ENCODE results near the gene IKZF3.
A peak's percentile ranks its signal among the peaks of the same experiment; 100 is the strongest.

Gene IKZF3

DNA sequence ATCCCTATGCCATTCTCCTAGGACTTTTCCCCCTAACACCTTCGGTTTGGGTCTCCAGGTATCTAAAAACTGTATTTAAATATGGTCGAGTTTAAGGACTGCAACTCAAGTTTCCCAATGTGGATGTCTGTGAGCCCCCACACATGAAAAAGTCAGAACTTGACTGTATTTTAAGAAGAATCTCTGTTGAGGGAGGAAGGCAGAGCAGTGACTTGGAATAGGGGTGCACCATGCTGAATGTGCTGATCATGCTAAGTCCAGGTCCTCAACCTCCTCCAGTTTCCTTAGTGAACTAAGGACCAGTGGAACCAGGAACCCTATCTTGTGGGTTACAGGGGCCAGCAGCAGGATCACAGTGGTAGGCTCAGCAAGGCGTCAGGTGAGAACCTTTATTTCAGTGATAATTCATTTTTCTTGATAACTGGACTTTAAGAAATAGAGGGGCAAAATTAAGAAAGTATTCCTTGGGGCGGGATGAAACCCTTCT lies 106.9 kb downstream of the IKZF3 start:
- Histone ChIP-seq H3K4me1 (ENCODE audit: insufficient read depth, low read length, poor library complexity, severe bottlenecking) (peaks cover 34% of the 10 kb centered on the region), H3K36me3 (ENCODE audit: insufficient read depth, low read length) (no peaks in the 10 kb centered on the region), H4K20me1 (ENCODE audit: insufficient read depth, low read length, poor library complexity, severe bottlenecking) (no peaks in the 10 kb centered on the region), H3K27me3 (ENCODE audit: insufficient read depth, low read length, poor library complexity, severe bottlenecking) (no peaks in the 10 kb centered on the region), H3K79me2 (ENCODE audit: insufficient read depth, low read length) (no peaks in the 10 kb centered on the region), H3K9me3 (ENCODE audit: insufficient read depth, low read depth, low read length) (no peaks in the 10 kb centered on the region), H3K9me2 (replicated peaks; ENCODE audit: low read depth, low read length) (no peaks in the 10 kb centered on the region), H3F3A (ENCODE audit: low read depth) (no peaks in the 10 kb centered on the region; the same call in 1 of the 2 replicates), H3K9ac (ENCODE audit: low read depth, low read length, poor library complexity, severe bottlenecking) (no peak overlapping the region), H3K4me3 (ENCODE audit: low read length, poor library complexity, severe bottlenecking) (no peak overlapping the region), H2AFZ (ENCODE audit: low read length) (no peak overlapping the region), H3K4me2 (ENCODE audit: low read depth, low read length, poor library complexity, severe bottlenecking) (no peak overlapping the region)
- no peak for TF ChIP-seq EZH2phosphoT487 (IDR thresholded peaks at IDR 0.05; ENCODE audit: borderline replicate concordance)
- TF ChIP-seq, protein P1, sequence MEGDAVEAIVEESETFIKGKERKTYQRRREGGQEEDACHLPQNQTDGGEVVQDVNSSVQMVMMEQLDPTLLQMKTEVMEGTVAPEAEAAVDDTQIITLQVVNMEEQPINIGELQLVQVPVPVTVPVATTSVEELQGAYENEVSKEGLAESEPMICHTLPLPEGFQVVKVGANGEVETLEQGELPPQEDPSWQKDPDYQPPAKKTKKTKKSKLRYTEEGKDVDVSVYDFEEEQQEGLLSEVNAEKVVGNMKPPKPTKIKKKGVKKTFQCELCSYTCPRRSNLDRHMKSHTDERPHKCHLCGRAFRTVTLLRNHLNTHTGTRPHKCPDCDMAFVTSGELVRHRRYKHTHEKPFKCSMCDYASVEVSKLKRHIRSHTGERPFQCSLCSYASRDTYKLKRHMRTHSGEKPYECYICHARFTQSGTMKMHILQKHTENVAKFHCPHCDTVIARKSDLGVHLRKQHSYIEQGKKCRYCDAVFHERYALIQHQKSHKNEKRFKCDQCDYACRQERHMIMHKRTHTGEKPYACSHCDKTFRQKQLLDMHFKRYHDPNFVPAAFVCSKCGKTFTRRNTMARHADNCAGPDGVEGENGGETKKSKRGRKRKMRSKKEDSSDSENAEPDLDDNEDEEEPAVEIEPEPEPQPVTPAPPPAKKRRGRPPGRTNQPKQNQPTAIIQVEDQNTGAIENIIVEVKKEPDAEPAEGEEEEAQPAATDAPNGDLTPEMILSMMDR (conservative IDR thresholded peaks at IDR 0.05; ENCODE audit: low read length) = no peak

DNA sequence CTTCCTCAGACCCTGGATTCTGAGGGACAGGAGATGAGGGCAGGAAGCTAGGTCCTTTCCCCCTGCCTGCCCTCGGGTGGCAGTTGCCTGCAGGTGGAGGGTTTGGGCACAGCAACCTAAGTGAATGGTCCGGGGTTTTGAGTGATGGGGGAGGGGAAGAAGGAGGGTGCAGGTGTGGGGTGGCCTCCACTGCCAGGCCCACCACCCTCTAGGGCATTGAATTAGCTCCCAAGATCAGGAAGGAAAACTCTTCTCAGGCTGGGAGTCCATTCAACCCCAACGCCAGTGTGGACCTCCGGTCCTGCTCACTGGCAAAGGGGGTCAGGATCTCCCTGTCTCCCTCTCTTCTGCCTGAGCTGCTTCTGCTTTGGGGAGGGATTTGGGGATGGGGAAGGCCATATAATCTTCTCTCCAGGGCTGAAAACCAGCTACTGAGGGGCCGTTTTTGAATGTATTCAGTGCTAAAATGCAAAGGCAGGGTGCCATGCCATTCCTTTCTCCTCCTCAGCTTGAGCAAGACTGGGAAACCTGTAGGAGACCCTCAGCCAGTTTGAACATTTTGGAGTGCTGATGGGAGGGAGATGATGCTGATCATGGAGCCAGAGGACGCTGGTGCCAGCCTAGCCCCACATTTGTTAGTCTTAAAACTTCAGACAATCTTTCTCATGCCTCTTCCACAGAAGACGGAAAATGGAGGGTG lies 107.6 kb downstream of the IKZF3 start:
- no peak for TF ChIP-seq EZH2phosphoT487 (IDR thresholded peaks at IDR 0.05; ENCODE audit: borderline replicate concordance)
- TF ChIP-seq, protein P1 (conservative IDR thresholded peaks at IDR 0.05; ENCODE audit: low read length) = no peak
- no peak overlapping the region for H2AFZ ChIP-seq (ENCODE audit: low read length)
- H3K79me2 ChIP-seq (ENCODE audit: insufficient read depth, low read length) = no peaks in the 10 kb centered on the region
- no peaks in the 10 kb centered on the region for H4K20me1 ChIP-seq (ENCODE audit: insufficient read depth, low read length, poor library complexity, severe bottlenecking)
- no peaks in the 10 kb centered on the region; the same call in 1 of the 2 replicates for H3F3A ChIP-seq (ENCODE audit: low read depth)
- H3K9ac ChIP-seq (ENCODE audit: low read depth, low read length, poor library complexity, severe bottlenecking) = peak overlapping the region; percentile 18
- no peak overlapping the region for H3K4me3 ChIP-seq (ENCODE audit: low read length, poor library complexity, severe bottlenecking)
- no peaks in the 10 kb centered on the region for H3K36me3 ChIP-seq (ENCODE audit: insufficient read depth, low read length)
- H3K27me3 ChIP-seq (ENCODE audit: insufficient read depth, low read length, poor library complexity, severe bottlenecking) = no peaks in the 10 kb centered on the region
- H3K9me3 ChIP-seq (ENCODE audit: insufficient read depth, low read depth, low read length) = no peaks in the 10 kb centered on the region
- H3K4me2 ChIP-seq (ENCODE audit: low read depth, low read length, poor library complexity, severe bottlenecking) = peak overlapping the region; percentile 68
- peaks cover 34% of the 10 kb centered on the region for H3K4me1 ChIP-seq (ENCODE audit: insufficient read depth, low read length, poor library complexity, severe bottlenecking)
- no peaks in the 10 kb centered on the region for H3K9me2 ChIP-seq (replicated peaks; ENCODE audit: low read depth, low read length)

DNA sequence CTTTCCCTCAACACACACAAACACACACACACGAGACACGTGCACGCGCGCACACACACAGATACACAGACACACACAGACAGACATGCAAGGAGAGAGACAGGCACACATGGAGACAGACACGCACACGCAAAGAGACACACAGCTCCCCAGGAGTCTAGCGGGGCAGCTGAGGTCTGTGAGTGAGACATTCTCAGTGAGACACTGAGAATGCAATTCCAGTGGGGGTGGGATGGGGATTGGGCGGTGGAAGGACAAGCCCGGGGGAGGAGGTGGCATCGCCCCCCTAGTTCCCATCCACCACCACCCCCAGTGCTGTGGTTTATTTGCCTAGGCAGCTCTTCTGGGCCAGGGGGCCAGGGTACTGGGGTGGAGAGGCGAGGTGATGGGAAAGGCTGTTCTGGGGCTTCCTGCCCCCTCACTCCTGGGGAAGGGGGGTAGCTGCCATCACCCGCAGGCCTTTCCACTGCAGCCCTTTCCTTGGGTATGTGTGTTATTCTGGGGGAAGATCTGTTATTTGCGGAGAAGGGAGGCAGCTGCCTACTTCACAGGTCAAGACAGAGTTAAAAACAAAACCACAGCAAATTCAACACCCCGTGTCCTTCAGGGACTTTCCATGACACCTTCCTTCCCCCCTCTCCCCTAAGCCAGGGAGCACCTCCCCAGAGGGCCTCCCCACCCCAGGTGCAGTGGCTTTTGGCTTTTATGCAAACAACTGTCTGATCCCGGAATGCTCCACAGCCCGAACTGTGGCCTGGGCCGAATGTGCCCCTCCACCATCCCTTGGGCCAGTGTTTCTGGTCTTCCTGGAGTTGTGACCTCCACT lies 108.3 kb downstream of the IKZF3 start:
- peaks cover 34% of the 10 kb centered on the region for H3K4me1 ChIP-seq (ENCODE audit: insufficient read depth, low read length, poor library complexity, severe bottlenecking)
- H3K27me3 ChIP-seq (ENCODE audit: insufficient read depth, low read length, poor library complexity, severe bottlenecking) = no peaks in the 10 kb centered on the region
- no peaks in the 10 kb centered on the region for H3K36me3 ChIP-seq (ENCODE audit: insufficient read depth, low read length)
- peak overlapping the region; percentile 68 for H3K4me2 ChIP-seq (ENCODE audit: low read depth, low read length, poor library complexity, severe bottlenecking)
- no peaks in the 10 kb centered on the region for H4K20me1 ChIP-seq (ENCODE audit: insufficient read depth, low read length, poor library complexity, severe bottlenecking)
- no peaks in the 10 kb centered on the region for H3K9me3 ChIP-seq (ENCODE audit: insufficient read depth, low read depth, low read length)
- H2AFZ ChIP-seq (ENCODE audit: low read length) = no peak overlapping the region
- peak overlapping the region; percentile 88 for H3K9ac ChIP-seq (ENCODE audit: low read depth, low read length, poor library complexity, severe bottlenecking)
- no peaks in the 10 kb centered on the region for H3K9me2 ChIP-seq (replicated peaks; ENCODE audit: low read depth, low read length)
- H3K79me2 ChIP-seq (ENCODE audit: insufficient read depth, low read length) = no peaks in the 10 kb centered on the region
- H3F3A ChIP-seq (ENCODE audit: low read depth) = no peaks in the 10 kb centered on the region; the same call in 1 of the 2 replicates
- TF ChIP-seq, protein P1 (conservative IDR thresholded peaks at IDR 0.05; ENCODE audit: low read length) = no peak
- TF ChIP-seq EZH2phosphoT487 (IDR thresholded peaks at IDR 0.05; ENCODE audit: borderline replicate concordance) = no peak
- peak overlapping the region; percentile 85 for H3K4me3 ChIP-seq (ENCODE audit: low read length, poor library complexity, severe bottlenecking)

All from Loucy (cell line).